HG03108 (cell line): ENCODE measurements around the gene RAB15.

Experiments
- ATAC-seq: cut with Tn5 transposase; IDR thresholded peaks from one replicate; pipeline ENCODE4 v1.9.1; 2021; ENCODE audit warnings: moderate library complexity; ENCODE audit not compliant: unreplicated experiment

Gene RAB15

DNA sequence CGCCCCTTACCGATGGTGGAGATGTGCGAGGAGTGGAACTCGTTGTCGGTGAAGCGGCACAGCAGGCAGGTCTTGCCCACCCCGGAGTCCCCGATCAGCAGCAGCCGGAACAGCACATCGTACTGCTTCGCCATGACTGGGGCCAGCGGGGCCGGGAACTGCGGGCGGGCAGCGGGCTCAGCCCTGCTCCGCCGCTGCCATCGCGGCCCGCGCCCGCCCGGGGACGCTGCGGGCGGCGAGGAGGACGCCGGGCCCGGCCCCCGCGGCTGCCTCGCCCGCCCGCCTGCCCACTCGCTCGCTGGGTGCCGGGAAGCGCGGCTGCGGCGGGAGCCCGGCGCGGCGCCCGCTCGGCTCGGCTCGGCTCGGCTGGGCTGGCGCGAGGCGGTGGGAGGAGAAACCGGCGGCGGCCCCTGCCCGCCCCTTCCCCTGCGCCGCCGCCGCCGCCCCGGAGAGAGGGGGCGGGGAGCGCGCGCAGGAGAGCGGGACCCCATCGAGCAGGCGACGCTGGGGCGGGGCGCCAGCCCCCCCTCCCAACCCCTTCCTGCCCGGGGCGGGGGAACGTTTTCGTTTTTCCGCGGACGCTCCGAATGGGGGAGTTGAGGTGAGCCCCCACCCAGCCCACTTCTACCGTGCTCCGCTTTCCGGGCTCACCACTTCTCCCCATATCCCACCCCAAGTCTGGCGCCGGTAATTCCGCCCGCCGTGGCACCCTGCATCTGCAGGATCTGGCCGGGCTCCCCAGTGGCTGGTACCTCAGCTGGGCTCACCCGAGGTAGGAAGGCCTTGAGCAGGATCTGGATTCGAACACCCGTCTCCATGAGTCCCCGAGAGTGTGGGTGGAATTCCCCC is at the start of gene RAB15:
TSS of gene RAB15 (minus strand) at position 394 of the 849 bp plus-strand sequence. CDS start at position 134, 260 bp downstream.
- ATAC-seq, result no peak

DNA sequence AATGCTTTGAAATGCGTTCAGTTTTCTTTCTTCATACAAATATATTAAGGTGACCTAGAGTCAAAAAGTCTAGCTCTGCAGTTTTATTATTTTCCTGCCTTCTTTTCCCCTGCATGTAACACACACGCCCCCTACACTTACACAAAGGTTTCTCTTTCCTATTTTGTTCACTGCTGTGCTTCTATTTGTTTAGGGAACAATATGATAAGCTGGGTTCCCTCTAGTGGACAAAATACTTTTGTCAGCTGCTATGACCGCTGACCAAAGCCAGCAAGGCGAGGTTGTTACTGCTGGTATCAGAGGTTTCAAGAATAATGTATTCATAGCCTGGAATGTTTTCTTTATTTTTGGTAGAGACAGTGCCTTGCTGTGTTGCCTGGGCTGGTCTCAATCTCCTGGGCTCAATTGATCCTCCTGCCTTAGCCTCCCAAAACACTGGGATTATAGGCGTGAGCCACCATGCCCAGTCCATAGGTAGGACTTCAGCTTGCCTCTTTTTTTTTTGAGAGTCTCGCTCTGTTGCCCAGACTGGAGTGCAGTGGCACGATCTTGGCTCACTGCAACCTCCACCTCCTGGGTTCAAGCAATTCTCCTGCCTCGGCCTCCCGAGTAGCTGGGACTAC is 47.9 kb upstream of the RAB15 start:
- peak; percentile 74 for ATAC-seq

DNA sequence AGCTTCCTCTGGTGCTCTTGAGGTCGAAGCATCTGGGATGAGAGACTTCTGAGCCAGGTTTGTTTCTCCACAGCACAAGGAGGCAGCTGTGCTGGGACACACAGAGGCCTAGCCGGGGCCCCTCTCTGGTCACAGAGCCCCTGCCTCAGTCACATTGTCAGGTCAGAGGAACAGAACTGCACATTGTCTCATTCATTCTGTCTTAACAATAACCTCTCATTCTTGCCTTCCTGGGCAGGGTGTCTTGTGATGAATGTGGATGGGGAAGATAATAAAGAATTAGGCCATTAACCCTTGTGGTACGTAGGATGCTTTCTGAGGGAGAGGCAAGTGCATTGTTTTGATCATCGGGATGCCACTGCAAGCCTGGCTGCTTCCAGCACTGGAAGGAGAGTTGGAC is 44.3 kb upstream of the RAB15 start:
- ATAC-seq, result no peak

DNA sequence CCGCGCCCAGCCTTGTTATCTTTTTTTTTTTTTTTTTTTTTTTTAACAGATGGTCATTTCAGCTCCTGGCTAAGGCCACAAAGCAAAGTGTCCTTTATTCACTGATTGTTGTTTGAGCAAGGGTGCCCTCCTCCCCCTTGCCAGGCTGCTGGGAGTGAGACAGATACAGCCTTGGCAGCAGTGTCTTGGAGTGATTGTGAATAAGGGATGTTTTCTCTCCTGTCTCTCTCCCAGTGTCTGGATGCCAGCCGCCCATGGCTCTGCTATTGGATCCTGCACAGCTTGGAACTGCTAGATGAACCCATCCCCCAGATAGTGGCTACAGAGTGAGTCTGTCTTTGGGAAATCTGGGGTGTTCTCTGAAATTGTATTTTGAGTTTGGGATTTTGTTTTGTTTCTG is 43.3 kb upstream of the RAB15 start:
- no peak for ATAC-seq

DNA sequence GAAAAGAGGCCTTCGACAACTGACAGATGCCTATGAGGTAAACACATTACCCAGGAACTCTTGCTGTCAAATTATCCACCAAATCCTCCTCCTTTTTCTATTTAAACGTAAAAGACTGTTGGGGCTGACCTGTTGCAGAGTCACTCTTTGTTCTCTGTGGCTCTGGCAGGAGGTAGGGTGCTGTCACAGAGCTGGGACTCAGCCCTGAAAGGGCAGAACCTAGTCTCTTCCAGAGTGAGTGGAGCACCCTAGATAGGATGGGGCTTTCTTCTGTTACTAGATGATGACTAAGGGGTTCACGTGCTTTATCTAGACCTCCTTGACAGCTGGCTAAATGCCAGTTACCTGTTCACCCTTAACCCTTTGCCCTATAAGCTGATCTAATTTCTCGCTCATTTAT is 40.2 kb upstream of the RAB15 start:
- ATAC-seq, result no peak

DNA sequence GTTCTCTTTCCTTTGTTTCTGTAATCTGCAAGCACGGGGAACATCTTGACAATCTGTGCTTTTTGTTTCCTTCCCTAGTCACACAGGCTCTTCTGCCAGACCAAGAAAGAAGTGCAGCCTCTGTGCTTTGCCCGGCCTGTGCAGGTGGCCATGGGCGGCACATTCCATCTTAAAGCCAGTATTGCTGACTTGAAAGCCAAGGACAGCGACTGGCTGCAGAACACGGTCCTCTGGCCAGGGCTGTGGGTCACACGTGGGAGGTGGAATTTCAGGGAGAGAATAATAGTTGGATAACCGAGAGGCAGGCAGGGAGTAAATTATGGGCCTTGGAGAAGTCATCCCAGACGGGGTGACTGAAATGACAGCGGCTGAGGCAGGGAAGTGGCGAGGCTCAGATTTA is 39.4 kb upstream of the RAB15 start:
- ATAC-seq, result no peak

DNA sequence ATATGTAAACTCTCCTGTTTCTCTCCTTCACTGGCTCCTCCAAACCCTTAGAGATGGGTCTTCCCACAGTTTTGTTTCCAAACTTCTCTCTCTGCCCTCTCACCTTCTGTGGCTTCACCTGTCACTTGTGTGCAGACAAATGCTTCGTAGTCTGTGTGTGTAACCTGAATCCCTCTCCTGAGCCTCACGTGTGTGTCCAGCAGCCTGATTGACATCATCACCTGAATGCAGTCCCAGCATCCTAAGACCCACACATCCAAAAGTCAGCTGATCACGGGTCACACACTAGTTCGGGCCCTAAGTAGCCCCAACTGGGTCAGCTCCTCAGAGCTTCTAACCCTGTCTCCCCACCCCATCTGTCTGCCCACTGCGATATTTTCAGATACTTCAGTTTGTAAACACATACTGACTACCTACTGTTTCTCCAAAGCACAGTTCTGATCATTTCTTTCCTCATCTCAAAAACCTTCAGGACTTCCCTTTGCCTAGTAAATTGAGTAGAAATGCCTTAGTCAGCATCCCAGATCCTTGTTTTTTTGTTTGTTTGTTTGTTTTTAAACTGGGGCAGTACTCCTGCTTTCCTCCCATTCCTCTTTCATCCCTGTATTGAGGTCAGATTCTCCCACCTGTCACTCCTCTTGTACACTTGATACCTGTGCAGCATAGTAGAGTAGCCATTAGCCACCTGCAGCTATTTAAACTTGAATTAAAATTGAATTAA is 38.2 kb upstream of the RAB15 start:
- no peak for ATAC-seq

DNA sequence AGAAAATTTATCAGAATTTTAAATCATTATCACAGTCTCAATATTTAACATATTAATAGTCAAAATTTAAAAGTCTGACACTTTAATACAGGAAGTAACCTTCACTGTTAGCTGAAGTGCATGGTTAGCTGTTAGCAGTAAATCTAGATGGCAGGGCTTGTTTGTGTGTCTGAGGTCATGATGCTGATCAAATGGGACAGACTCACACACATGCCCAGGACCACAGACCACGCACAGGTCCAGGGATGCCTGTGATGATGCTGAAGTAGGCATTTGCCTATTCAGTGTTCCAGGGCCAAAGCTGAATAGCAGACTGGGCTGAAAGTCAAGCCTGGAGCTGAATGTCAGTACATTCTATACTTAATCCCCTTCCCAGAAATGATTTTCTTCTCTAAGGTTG is 35.1 kb upstream of the RAB15 start:
- ATAC-seq, result no peak

DNA sequence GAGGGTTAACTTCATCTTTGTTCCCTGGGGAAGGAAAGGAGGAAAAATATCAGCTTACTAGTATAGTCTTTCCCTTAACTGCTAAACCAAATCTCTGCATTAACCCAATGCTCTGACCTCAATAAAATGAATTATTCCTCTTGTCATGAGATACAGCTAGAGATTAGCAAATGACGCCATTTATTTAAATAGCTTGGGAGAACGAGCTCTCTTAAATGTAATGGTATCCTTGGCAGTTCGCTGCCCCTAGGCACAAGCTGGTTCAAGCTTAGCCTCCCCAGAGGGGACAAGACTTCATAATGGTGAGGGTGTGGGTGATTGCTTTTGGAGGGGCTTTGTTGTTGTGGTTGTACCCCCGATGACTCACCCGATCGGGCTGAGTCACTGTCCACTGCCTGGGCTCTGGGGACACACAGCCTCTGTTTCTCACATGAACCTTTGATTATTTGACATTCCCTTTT is 34.2 kb upstream of the RAB15 start:
- ATAC-seq, result no peak

DNA sequence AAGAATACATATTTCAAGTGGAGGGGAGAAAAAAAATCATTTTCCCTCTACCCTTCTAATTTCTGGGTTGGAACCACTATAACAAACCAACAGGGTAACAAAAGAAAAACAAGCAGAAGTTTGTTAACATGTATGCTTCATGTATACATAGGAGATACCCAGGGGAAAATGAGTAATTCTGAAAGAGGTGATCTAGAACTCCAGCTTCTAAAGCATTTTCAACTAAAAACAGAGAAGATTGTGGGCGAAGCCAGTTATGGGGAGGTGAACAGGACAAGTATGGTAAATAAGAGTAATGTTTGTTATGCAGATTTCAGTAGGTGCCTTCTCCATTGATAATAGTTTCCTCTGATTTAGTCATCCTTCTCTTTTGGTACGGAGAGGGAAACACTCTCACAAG is 31.3 kb upstream of the RAB15 start:
- ATAC-seq, result peak; percentile 50

DNA sequence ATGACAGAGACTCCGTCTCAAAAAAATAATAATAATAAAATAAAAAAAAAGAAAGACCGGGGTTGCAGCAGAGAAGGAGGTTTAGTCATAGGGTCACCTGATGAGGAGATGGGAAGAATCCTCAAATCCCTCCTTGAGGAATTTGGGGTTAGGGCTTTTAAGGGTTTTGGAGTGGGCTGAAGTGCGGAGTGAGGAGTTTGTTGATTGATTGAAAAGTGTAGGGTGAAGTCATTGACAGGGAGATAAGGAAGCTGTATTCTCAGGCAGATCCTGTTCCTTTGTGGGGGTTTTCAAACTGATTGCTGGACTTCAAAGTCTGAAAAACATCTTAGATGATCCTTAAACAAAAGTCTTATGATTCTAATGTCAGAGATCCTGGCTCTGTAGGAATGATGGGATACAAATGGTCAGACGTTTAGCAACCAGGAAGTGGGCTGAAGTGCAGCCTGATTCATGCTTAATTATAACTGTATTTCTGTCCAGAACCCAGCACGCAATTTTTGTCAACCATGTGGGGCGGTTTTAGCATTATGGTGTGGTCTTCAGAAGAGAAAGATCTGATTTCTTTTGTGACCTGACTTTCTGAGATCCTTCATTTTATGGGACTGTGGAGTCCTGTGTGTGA is 30.6 kb upstream of the RAB15 start:
- no peak for ATAC-seq

DNA sequence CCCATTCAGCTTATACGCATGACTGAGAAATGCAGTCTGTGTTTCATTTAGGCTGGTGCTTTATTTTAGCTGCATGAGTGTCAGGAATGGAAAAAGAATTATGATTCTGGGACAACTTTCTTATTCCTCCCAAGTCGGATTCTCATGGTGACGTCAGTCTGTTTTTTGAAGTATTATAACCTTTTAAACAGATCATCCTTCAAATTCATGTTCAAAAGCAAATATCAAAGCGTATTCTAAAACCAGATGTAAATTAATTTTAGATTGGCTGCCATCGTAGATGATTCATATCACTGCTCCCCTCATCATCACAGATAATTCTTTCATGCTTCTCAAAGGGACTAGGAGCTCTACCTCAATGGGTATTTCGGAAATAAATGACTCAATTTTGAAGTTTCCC is 29.6 kb upstream of the RAB15 start:
- ATAC-seq, result no peak

DNA sequence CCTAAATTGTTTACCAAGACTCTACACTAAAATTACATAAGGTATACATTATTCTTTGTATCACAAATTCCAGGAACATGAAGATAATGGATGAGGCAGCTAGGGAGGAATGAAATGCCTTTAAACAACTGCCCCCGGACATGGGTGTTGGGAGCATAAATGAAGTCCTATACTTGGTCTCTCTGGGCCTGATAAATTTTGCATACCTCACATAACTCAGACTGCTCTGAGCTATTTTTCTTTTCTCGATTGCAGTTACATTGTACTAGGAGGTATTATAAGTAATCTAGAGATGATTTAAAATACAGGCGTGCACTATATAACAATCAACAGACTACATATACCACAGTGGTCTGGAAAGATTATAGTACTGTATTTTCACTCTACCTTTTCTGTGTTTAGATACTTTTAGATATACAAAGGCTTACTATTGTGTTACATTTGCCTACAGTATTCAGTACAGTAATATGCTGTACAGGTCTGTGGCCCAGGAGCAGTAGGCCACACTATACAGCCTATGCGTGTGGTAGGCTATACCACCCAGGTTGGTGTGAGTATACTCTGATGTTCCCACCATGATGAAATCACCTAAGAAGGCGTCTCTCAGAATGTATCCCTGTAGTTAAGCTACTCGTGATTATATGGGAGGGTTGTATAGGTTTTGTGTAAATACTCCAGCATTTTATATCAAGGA is 28.9 kb upstream of the RAB15 start:
- no peak for ATAC-seq

DNA sequence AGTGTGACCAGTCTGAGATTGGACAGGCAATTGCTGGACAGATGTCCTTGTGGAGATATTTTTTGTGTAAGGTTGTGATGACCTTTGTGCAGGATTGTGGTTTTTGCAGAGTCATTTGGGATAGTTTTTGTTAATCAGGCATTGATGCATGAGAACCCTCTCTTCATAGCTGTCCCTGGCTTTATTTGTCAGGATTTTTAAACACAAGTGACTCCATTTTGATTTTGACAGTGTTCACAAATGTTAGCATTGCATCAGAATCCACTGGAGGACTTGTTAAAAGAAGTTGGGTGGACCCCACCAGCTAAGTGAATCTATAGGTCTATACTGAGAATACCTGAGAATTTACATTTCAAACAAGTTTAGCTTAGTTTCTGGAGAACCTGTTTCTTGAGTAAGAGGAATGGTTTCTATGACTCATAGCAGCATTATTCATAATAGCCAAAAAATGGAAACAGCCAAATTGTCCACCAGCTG is 26.4 kb upstream of the RAB15 start:
- ATAC-seq, result no peak

DNA sequence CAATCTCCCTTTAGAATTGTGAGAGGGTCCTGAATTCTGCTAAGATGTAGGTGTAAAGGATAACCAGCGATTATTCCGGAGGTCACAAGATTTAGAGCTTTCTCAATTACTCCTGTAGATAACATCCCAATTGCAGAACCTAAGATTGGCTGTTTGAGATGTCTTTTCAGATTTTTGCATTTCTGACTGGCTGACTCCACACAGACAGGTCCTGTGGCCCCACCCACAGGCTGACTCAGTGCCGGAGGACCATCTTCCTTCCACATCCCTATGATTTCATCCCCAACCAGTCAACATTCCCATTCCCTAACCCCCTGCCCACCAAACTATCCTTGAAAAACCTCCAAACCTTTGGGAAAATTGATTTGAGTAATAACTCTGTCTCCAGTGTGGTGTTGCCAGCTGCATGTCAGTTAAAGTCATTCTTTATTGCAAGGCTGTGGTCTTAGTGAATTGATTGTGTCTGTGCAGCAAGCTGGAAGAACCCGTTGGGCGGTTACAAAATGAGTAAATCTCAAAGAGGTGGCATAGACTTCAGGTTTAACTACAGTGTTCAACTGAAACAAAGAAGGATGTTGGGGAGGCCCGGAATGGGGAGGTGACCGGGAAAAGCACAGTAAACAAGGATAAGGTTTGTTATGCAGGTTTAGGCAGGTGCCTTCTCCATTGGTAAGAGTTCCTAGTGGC is 25.1 kb upstream of the RAB15 start:
- ATAC-seq, result no peak

DNA sequence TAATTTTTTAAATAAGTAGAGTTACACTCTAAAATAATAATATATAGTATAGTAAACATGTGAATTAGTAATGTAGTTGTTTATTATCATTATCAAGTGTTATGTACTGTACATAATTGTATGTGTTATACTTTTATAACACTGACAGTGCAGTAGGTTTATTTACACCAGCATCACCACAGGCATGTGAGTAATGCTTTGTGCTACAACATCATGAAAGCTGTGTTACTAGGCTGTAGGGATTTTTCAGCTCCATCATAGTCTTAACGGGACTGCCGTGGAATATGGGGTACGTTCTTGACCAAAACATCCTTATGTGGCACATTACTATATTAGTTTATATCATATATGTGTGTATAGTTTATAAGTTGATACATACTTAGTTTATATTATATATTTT is 23.2 kb upstream of the RAB15 start:
- no peak for ATAC-seq

DNA sequence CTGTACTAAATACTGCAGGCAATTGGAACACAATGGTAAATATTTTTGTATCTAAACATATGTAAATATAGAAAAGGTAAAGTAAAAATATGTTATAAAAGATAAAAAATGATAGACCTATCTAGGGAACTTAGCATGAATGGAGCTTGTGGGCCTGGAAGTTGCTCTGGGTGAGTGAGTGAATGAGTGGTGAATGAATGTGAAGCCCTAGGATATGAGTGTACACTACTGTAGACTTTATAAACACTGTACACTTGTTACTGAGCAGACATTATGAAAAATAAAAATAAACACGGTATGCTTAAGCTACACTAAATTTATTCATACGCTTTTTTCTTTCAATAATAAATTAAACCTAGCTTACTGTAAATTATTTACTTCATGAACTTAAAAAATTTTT is 22.4 kb upstream of the RAB15 start:
- no peak for ATAC-seq

DNA sequence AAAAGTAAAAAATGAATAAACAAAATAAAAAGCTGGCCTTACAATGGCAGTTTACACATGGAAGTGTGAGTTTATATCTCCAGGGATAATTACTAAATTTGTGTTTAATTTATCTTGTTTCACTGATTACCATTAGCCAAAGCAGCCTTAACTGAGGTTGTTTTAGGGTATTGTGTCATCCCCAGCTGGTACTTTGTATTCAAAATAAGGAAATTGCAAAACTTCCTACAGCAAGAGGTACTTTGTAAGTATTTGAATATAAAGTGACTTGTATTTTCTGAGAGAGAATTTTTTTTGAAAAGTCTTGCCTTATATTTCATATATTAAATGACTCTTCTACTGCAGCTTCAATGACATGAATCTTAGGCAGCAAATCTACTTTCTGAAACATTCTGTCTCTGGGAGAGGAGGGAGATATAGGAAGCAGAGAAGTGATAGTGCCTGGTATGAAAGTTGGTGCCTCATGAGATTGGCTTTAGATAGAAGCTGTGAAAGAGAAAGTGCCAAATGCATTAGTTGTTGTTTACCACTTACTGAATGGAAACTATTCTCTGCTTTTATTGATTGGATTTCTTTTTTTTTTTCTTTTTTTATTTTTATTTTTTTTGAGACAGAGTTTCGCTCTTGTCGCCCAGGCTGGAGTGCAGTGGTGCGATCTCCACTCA is 21.3 kb upstream of the RAB15 start:
- ATAC-seq, result no peak

DNA sequence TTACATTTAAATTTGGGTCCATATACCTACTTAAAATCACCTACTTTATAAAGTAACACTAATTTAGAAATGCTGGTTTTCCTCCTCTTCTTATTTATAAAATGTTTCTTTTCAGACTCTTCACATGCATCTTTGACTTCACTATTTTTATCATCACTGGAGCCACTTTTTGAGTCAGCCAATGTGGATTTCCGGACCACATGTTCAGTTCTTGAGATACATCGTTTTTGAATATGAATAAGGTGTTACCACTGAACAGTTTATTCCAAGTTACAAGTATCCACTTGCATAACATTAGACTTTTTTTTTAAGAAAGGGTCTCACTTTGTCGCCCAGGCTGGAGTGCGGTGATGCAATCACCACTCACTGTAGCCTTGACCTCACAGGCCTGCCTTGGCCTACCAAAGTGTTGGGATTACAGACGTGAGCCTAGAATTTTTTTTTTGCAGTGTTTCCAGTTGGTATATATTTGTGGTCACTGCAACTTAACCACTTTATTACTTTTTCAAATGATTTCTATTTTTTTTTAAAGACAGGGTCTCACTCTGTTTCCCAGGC is 20.3 kb upstream of the RAB15 start:
- no peak for ATAC-seq
